ENCODE results near the gene RPIA.
A peak's percentile ranks its signal among the peaks of the same experiment; 100 is the strongest.
"Not testable (repeated sequence)": the region's sequence is repeated elsewhere in the genome, so short reads cannot be mapped to it uniquely, and the experiment has no call there.

RPIA gene

DNA sequence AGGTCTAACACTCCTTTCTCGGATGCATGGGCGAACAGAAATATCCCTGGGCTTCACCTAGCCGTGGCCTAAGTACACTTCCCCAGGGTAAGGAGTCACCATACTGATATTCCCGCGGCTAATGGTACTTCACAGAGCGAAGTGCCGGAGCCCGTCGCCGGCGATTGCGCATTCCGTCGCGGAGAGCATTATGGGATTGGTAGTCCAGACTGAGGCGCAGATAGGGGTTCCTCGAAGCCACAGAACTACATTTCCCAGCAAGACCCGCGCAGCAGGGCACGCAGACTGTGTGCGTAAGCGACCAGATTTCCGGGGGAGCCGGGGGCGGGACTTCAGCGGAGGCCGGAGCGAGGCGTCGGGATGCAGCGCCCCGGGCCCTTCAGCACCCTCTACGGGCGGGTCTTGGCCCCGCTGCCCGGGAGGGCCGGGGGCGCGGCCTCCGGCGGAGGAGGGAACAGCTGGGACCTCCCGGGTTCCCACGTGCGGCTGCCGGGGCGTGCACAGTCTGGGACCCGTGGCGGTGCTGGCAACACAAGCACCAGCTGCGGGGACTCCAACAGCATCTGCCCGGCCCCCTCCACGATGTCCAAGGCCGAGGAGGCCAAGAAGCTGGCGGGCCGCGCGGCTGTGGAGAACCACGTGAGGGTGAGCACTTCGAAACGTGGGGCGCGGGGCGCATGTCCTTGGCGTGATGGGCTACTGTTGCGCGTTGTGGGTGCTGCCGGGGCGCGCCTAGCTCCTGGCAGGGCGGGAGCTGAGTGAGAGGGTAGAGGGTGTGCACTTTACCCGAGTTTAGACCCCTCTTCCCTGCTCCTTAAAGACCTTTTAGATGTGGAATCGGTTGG lies at the start of gene RPIA:
Gene RPIA, plus strand, starts transcription at position 335 of the 845 bp plus-strand sequence. Its CDS starts 26 bp downstream, at position 361.
- peak; percentile 98 for DNase-seq

DNA sequence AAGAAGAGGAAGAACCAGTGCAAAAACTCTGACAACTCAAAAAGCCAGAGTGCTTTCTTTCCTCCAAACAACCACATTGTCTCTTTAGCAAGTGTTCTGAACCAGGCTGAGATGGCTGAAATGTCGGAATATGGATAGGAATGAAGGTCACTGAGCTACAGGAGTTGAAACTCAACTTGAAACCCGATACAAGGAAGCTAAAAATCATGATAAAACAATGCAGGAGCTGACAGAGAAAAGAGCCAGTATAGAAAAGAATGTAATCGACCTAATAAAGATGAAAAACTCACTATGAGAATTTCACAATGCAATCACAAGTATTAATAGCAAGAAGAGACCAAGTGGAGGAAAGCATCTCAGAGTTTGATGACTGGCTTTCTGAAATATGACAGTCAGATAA lies 49.2 kb upstream of the RPIA start:
- no peak for DNase-seq

DNA sequence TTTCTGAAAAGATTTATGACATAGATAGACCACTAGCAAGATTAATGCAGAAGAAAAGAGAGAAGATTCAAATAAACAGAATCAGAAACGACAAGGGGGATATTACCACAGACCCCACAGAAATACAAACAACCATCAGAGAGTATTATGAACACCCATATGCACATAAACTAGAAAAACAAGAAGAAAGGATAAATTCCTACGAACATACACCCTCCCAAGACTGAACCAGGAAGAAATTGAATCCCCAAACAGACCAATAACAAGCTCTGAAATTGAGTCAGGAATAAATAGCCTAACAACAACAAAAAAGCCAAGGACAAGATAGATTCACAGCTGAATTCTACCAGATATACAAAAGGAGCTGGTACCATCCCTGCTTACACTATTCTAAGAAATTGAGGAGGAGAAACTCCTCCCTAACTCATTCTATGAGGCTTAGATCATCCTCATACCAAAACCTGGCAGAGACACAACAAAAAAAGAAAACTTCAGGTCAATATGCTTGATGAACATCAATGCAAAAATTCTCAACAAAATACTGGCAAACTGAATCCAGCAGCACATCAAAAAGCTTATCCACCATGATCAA lies 46.1 kb upstream of the RPIA start:
- not testable (repeated sequence) for DNase-seq

DNA sequence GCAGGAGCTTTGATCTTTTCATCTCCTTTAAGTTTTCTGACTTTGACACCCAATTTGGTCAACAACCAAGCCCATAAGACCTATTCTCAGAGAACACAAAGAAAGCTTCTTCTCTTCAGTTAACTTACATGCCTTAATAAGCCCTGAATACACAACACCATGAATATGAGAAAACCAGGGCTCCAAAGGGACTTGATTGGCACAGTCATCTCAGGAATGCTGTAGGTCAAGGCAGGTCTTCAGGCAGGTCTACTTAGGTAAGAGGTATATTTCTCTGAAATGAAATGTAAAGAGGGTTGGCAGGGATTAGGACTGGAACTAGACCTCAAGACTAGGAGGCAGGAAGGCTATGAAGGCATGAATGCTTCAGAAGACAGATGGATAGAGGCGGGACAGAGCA lies 39.8 kb upstream of the RPIA start:
- DNase-seq = no peak

DNA sequence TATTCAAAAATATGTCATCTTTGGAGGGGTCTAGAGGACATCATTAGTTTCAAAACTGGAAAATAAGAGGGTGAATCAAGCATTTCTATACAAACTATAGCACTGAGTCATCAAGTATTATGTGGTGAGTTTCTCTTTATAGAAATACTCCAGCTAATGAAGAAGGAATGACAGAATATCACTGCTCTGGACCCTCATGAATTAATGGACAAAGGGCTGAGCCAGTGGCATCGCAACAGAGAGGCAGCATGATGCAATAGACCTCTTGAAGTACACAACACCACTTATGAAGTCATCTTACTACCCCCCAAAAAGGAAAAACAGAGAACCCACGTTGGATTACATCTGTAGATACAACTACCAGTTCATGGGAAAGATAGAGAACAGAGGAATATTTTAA lies 36.8 kb upstream of the RPIA start:
- no peak for DNase-seq

DNA sequence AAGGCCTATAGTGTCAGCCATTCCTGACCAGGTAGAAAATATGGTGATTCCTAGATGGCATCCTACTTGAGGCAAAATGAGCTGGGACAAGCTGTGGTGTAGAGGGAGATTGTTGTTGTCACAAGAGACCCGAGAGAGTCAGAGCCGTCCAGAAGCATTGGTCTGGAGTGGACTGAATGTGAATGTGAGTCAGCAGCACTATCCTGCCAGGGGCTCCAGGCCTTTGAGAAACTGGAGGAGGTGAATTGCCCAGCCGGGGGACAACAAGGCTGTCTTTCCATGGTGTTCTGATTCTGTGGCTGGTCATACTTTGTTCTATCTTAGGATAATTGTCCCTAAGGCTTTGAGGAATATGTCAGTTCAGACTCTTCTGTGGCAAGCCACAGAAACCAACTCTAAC lies 34.8 kb upstream of the RPIA start:
- no peak for DNase-seq

DNA sequence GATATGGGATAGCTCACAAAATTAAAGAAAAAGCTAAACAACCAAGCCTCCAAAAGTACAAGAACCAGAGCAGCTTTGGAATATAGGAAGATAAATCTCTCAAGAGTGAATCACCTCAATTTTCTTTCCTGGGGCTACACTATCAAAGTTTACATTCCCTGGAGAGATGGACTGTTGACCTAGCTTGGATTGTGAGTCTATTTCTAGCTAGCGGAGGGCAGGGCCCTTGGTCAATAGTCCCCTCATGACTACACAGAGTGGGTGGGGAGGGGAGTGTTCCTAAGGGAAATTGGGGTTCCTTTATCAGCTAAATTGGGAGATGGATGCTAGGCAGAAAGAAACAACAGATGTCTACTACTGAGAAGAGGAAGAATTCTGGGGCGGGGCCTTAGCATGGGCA lies 34.3 kb upstream of the RPIA start:
- DNase-seq = no peak

DNA sequence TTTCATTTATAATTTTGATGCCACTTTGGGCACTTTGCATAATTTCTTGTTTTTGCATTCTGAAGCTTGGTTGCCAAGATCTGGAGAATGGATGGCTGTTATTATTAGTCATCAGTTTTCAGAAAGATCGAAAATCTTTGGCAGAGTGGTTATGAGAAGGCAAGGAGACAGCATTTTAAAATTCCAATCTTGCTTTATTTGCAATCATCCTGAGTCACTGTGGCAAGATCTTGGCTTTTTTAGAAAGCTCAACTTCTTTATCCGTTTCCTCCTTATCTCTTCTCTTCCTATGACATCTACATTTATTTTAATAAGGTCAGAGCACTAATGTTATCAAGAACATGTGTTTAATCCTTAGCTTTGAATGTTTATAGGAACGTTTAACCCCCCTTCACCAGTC lies 33.1 kb upstream of the RPIA start:
- no peak for DNase-seq

DNA sequence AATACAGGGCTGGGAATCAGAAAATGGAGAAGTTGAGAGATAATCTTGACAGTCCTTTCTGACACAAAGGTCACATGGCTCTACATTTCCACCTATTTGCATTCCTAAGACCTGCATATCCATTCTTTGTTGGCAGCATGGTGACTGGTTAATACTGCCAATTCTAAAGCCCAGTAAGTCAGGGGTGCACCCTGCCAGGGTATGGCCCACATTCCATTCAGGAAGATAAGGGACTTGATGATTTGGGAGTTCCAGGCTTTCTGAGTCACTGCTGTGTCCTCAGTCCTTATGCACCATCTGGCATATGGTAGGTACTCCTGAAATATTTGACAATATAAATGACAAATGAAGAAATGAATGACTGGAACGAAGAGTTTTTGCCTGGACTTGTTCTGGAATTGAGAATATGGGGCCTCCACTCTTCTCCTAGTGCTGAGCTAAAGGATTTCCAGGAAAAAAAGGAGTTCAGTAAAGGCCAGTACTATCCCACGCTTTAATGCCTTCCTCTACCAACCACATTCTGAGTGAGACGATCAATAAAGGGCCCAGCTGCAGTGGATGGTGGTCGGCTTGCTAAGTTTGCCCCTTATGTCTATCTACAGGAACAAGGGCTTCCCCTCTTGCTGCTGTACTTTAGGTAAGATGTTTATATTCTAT lies 32.5 kb upstream of the RPIA start:
- DNase-seq = no peak

DNA sequence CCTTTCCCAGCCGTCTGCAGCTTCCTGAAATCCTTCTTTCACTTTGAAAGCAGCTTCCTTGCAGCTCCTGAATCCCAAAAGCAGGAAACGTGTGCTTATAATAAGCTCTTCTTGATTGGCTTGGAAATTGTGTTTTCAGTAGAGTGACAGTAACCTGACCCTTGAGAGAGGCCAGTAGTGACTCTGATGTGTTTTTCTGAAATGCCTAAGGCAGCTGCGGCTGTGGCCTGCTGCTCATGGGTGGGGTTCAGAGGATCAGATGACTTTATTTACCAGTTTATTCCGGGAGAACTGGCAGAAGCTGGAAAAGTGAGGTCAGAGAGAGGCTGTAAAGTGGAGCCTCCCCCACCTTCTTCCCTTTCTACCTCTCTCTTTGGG lies 31.9 kb upstream of the RPIA start:
- no peak for DNase-seq

DNA sequence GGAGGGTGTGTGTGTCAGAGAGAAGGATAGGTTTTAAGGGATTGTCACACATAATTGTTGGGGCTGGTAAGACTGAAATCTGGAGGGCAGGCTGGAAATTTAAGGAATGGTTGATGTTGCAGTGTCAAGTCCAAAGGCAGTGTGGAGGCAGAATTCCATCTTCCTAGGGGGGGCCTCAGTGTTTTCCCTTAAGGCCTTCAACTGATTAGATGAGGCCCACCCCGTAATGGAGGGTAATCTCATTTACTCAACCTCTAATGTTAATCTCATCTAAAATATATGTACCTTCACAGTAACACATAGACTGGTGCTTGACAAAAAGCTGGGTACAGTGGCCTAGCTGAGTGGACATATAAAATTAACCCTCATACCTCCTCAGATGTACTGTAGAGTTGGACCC lies 30.9 kb upstream of the RPIA start:
- no peak for DNase-seq

DNA sequence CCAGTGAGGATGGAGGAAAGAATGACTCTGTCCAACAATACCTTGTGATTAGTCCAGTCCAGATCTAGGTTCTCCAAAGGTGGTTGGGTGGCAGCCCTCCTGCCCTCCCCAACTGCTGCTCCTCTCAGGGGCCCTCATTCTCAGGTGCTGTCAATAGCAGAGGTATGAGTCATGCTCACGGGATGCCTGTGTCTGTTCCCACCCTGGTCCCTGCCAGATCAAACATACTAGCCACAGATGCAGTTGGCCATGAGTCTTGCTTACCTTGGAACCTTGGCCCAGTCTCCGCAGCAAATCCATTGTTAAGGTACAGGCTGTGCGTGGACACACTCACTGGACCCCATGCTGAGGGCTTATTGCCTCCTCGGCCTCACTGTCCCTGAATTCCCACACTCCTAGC lies 24.9 kb upstream of the RPIA start:
- DNase-seq = no peak

DNA sequence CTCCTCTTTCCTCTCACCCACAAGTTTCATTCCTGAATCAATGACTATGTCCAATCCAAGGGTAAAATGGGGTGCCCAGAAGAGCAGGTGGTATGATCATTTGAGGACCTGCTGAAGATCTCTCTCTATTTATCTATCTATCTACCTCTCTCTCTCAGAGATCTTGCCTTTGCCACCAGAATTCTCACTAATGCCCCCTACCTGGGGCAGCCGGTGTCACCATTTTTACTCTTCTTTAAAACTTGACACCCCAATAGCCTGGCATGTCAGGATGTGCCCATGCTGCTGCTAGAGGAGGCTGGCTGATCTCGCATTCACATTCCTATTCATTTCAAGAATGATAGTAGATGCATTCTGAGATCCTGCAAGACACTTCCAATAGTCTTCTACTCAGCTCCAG lies 24.3 kb upstream of the RPIA start:
- no peak for DNase-seq

DNA sequence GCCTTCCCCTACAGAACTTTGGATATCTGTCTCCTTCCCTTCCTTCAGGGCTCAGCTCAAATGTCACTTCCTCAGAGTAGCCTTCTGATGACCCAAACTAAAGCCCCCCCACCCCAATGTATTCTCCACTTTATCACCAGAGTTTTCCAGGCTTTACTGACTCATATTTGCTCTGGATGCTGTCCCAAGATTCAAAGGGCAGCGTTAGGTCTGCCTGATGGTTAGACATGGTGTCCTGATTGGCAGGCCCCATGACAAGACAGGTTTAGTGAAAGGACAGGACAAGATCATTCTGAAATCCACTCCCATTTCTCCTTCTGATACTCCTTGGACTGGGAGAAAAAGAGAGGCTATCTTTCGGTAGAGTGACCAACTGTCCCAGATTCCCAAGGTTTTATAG lies 22.6 kb upstream of the RPIA start:
- DNase-seq = no peak

DNA sequence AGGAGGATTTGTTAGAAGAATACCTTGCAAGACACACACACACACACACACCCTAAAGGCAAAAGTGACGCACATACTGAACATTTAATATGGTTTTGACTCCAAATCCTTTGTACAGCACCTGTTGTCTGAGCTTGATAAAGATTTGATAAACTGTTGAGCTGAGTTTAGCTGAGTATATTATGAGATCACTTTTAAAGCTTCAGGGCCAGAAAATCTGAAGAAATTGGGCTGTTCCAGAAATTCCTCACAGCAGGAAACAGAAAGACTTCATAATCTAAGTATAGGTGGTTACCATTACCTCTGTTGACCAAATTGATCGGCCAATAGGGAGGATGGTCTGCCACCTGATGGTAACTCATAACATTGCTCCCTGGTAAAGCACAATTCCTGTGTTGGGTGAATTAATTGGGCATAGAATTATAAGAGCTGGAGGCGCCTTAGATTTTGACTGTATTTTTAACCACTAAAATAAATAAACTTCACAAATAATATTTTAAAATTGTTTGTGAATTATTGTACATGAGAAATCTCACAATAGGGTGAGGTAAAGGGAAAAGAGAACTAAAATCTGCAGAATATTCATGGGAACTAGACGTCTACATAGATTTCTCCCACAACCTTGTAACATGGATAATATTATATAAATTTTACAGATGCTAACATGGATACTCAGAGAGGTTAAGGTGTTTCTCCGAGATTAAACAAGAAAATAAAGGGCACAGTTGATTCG lies 21.8 kb upstream of the RPIA start:
- peak; percentile 53 for DNase-seq

DNA sequence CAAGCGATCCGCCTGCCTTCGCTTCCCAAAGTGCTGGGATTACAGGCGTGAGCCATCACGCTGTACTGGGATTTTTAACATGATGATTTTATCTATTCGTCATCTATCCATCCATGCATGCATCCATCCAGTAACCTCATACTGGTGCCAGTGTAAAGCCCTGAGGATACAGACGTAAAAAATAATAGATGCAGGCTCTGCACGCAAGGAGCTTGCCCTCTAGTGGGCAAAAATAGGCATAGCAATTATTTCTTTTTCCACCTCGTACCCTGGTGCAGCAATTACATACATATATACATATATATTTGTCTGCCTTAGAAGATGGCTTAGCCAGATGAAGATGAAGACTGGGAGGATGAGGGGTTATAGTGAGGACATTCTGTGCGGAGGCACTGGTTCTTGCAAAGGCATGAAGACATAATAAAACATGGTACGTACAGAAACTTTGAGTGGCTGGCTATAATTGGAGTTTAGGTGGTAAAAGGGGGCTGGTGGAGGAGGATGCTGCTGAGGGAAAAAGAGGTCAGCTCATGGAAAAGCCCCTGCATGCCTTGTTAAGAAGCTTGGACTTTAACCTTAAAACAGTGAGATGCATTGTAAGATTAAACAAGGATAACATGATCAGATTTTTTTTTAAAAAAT lies 19.6 kb upstream of the RPIA start:
- peak; percentile 53 for DNase-seq

DNA sequence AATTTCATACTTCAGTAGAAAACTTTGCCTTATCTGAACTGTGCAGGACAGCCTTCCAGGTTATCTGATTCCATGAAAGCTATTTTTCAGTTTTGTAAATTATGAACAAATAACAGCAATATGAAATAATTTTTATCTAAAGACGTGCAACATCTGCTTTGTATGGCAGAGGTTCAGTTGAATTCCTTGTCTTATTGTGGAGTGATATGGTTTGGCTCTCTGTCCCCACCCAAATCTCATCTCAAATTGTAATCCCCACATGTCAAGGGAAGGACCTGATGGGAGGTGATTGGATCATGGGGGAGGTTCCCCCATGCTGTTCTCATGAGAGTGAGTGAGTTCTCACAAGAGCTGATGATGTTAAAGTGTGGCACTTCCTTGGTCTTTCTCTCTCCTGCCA lies 18.1 kb upstream of the RPIA start:
- no peak for DNase-seq

DNA sequence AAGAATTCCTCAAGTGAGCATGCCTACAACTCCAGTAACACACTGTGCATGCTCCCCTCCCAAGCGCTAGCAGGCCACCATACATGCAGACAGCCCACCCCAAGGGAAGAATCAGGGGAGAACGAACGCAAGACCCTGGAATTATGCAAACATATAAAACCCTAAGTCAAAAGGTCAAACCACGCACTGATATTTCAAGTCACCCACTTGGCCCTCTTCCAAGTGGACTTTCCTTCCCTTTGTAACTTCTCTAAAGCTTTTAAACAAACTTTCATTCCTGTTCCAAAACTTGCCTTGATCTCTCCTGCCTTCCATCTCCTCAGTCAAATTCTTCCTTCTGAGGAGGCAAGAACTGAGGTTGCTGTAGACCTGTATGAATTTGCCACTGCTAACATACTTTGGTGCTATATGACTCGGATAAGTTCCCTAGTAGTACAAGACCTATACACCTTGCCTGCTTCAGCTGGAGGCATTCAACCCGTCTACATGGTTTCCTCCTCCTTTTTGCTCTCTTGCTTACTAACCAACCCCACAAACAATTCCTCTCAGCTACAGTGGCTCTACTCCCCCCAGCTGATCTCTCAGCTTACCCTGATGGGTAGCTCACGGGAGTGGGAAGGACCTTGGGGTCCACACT lies 11.1 kb upstream of the RPIA start:
- DNase-seq = no peak

DNA sequence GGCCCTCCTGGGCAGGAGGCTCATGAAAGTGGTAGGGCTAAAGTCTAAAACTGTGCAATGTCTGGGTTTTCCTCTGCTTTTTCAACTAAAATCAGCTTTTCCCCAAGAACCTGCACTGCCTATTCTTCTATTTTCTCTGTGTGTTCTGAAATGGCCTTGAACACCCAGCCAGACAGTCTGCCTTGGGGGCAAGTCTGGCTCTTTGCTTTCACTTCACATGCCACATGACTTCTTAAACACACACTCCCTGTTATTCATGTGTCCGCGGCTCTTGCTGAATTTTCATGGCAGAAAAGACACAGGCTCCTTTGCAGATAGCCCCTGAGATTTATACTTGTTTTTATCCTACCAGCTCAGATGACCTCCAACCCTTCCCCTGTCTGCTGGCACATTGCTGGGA lies 10.6 kb upstream of the RPIA start:
- no peak for DNase-seq

DNA sequence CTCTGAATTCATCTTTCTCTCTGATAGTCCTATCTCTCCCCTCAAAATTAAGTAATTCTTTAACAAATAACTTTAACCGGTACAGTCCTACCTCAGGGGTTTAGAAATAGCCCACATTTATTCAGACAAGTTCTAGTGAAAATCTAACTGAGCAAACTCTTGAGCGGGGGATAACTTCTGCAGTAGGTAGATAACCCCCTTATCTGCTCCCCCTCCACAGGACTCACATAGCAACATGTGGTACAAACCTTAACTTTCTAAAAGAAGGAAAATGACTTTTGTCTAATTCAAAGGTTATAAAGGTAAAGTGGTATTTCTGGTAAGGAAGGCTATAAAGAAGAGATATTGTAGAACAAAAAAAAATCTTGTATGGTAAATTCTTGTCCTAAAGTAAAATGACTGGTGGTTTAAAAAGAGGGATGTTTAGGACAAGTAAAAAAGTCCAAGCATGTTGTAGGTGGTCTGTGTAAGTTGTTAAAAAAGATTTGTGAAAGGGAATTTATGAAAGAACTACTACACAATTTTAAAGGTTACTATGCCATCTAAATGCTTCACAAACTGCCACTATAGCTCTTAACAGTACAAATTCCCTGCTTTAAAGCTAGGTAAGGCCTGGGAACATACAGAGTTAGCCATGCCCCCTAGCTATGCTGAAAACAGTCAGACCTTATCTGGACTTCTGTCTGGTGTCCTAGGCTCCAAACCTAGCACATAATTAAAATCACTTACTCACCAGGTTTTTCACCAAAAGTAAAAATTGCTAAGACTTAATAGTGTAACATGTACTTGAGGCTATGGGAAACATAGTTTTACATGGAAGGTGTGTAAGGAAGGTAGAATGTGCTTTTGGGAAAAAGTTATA lies 8.1 kb upstream of the RPIA start:
- no peak for DNase-seq

DNA sequence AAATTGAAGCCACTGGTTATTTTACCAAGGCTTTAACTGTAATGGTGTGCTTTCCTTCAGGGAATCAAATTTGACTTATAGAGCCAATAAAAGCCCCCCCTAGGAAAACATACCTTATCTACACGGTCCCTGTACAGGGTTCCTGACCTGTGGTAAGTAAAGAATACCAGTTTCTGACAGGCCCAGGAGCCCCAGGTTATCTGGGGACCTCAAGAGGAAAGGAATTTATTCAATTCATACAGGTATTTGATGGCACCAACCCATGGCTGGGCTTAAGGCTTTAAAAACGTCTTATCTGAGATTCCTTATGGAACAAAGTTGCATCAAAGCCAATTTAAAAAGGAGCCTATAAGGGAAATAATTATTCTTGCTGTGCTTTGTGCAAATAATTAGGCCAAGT lies 7.0 kb upstream of the RPIA start:
- DNase-seq = no peak

DNA sequence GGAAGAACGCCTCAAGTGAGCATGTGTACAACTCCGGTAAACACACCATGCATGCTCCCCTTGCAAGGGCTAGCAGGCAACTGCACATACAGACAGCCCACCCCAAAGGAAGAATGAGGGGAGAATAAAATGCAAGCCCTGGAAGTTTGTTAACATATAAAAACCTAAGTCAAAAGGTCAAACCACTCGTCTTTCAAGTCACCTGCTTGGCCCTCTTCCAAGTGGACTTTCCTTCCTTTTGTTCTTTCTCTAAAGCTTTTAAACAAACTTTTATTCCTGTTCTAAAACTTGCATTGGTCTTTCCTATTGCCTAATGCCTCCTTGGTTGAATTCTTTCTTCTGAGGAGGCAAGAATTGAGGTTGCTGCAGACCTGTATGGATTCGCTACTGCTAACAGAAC lies 5.2 kb upstream of the RPIA start:
- no peak for DNase-seq
